GM12873 (cell line): ENCODE data around the gene CFAP73.
A peak's percentile ranks its signal among the peaks of the same experiment; 100 is the strongest.

Experiments
- CTCF ChIP-seq: IDR thresholded peaks from 2 replicates; pipeline ENCODE4 v1.5.1; 2012; ENCODE audit warnings: low read depth, mild to moderate bottlenecking, moderate library complexity, low read length, control low read depth; ENCODE audit not compliant: insufficient read depth; ENCODE audit errors: missing control alignments

The CFAP73 gene

GRCh38 chr12:113191227-113191626 is 41.7 kb downstream of the CFAP73 start:
- TF ChIP-seq CTCF = no peak

GRCh38 chr12:113194971-113195391 is 45.5 kb downstream of the CFAP73 start:
- no peak for TF ChIP-seq CTCF

- no peak for TF ChIP-seq CTCF
These were observed 46.1 kb downstream of the CFAP73 start for GRCh38 chr12:113195598-113195997.

- TF ChIP-seq CTCF = no peak
These were observed 47.1 kb downstream of the CFAP73 start for GRCh38 chr12:113196582-113196981.

- peak; percentile 81 for TF ChIP-seq CTCF
These were observed 47.5 kb downstream of the CFAP73 start for GRCh38 chr12:113196990-113197389.

- no peak for TF ChIP-seq CTCF
These were observed 48.1 kb downstream of the CFAP73 start for GRCh38 chr12:113197518-113198077.

GRCh38 chr12:113198296-113198695 is 48.8 kb downstream of the CFAP73 start:
- TF ChIP-seq CTCF = no peak
